Activated CD8-positive, alpha-beta T cell treated with anti-CD3 and anti-CD28 coated beads for 36 hours (primary cell): ENCODE data around the gene DHX58. TPM values are rescaled to one million over a fixed set of nuclear protein-coding genes. Genes with fewer than 3 reads are reported as not detected.

Experiments used
- ATAC-seq: fragments of 200-7000 bp; cut with Tn5 transposase; one replicate; pipeline ENCODE4 v1.10.0; 2021; ENCODE audit warnings: mild to moderate bottlenecking, moderate library complexity
- CTCF ChIA-PET: fragments of 350-600 bp; sonication (Branson Sonifier 250); formaldehyde crosslinking; loops from one replicate; lab custom pipeline; 2021; ENCODE audit warnings: antibody characterized with exemption; lab: Charles Lee
- POLR2A ChIA-PET: fragments of 350-600 bp; sonication (Branson Sonifier 250); formaldehyde crosslinking; loops from one replicate; lab custom pipeline; 2021; ENCODE audit warnings: antibody characterized with exemption; lab: Charles Lee
- DNase-seq: peaks from one replicate; pipeline ENCODE4 v3.0.0-alpha.2; 2020
- H3K27ac Mint-ChIP-seq: one replicate; pipeline ENCODE4 v1.8.0; 2021; ENCODE audit warnings: mild to moderate bottlenecking, mixed read lengths
- H3K27me3 Mint-ChIP-seq: one replicate; pipeline ENCODE4 v1.8.0; 2021; ENCODE audit warnings: mixed read lengths
- H3K36me3 Mint-ChIP-seq: one replicate; pipeline ENCODE4 v1.8.0; 2021; ENCODE audit warnings: low read depth, mixed read lengths
- H3K4me1 Mint-ChIP-seq: one replicate; pipeline ENCODE4 v1.8.0; 2021; ENCODE audit warnings: low read depth, mixed read lengths
- H3K4me3 Mint-ChIP-seq: one replicate; pipeline ENCODE4 v1.8.0; 2021; ENCODE audit warnings: mild to moderate bottlenecking, moderate library complexity, mixed read lengths
- H3K9me3 Mint-ChIP-seq: one replicate; pipeline ENCODE4 v1.8.0; 2021; ENCODE audit warnings: mixed read lengths
- CTCF ChIP-seq: fragments of 200-600 bp; IDR thresholded peaks from one replicate; pipeline ENCODE4 v1.8.0; 2022; ENCODE audit warnings: antibody characterized with exemption, mild to moderate bottlenecking
- intact Hi-C: fragments of 100-400 bp; cut with micrococcal nuclease; formaldehyde crosslinking; loops from one replicate; pipeline ENCODE4 v1.10.0; 2022
- total RNA-seq, 2 experiments: library from RNA; stranded (reverse); gene quantifications; one replicate each; pipeline ENCODE4 v1.2.3, GENCODE V29; 2021

DHX58 gene
- total RNA-seq, 2 experiments from 2014 or later: 31.7 to 36.2 TPM

- peaks cover 44% of the 10 kb centered on the region for H3K4me1 Mint-ChIP-seq
- intact Hi-C loops: no loop called here
- POLR2A ChIA-PET: interaction anchor here (1.0 to 1.4 kb wide), 2 partner anchors 27 to 31 kb away, joined by 3 to 4 read pairs; no protein-coding TSS in a partner anchor
Measured at GRCh38 chr17:42138749-42139492, 26.4 kb upstream of the DHX58 start.

GRCh38 chr17:42136654-42137051, 24.1 kb upstream of the DHX58 start:
- H3K9me3 Mint-ChIP-seq: no peaks in the 10 kb centered on the region
- H3K27ac Mint-ChIP-seq: no peak overlapping the region
- no peak overlapping the region for H3K4me3 Mint-ChIP-seq
- TF ChIP-seq CTCF: no peak
- intact Hi-C loops: no loop called here
- peaks cover 11% of the 10 kb centered on the region for H3K36me3 Mint-ChIP-seq
- DNase-seq (no peak), ATAC-seq (no peak)
- H3K27me3 Mint-ChIP-seq: no peaks in the 10 kb centered on the region
- ChIA-PET POLR2A (interaction anchor here (0.9 to 1.7 kb wide), 4 partner anchors 15 to 17 kb away, joined by 3 to 4 read pairs (median 3); no protein-coding TSS in a partner anchor), CTCF (interaction anchor here (1.0 to 1.6 kb wide), 7 partner anchors 17 to 269 kb away, joined by 3 to 6 read pairs (median 4); partner anchors contain the start of gene KCNH4)
- peaks cover 57% of the 10 kb centered on the region for H3K4me1 Mint-ChIP-seq

More at GRCh38 chr17:42138749-42139492, 26.4 kb upstream of the DHX58 start:
- CTCF ChIA-PET: interaction anchor here (0.7 to 4.5 kb wide), 3 partner anchors 9 to 112 kb away, joined by 3 to 15 read pairs (median 7); partner anchors contain the start of gene RAB5C
- ATAC-seq (no peak), DNase-seq (no peak)
- no peak overlapping the region for H3K27ac Mint-ChIP-seq
- no peaks in the 10 kb centered on the region for H3K27me3 Mint-ChIP-seq
- TF ChIP-seq CTCF: no peak
- no peaks in the 10 kb centered on the region for H3K9me3 Mint-ChIP-seq
- no peak overlapping the region for H3K4me3 Mint-ChIP-seq
- H3K36me3 Mint-ChIP-seq: peaks cover 10% of the 10 kb centered on the region

GRCh38 chr17:42135664-42136653, 23.4 kb upstream of the DHX58 start:
- no peak for TF ChIP-seq CTCF
- DNase-seq: no peak
- Mint-ChIP-seq H3K4me1 (peaks cover 57% of the 10 kb centered on the region), H3K27me3 (no peaks in the 10 kb centered on the region), H3K9me3 (no peaks in the 10 kb centered on the region), H3K27ac (peak overlapping the region; percentile 28), H3K36me3 (peaks cover 9% of the 10 kb centered on the region), H3K4me3 (no peak overlapping the region)
- CTCF ChIA-PET: interaction anchor here (0.8 to 1.6 kb wide), 8 partner anchors 17 to 270 kb away, joined by 3 to 6 read pairs (median 4); no protein-coding TSS in a partner anchor
- intact Hi-C loops: no loop called here
- no peak for ATAC-seq
- POLR2A ChIA-PET: interaction anchor here (1.4 to 1.7 kb wide), 2 partner anchors 17 to 18 kb away, joined by 3 to 4 read pairs; no protein-coding TSS in a partner anchor

- ChIA-PET CTCF (interaction anchor here (0.9 to 1.6 kb wide), 4 partner anchors 16 to 34 kb away, joined by 3 to 5 read pairs (median 4); no protein-coding TSS in a partner anchor), POLR2A (interaction anchor here (1.0 to 1.7 kb wide), 2 partner anchors 17 to 169 kb away, joined by 3 to 4 read pairs; no protein-coding TSS in a partner anchor)
- H3K27me3 Mint-ChIP-seq: no peaks in the 10 kb centered on the region
- H3K9me3 Mint-ChIP-seq: no peaks in the 10 kb centered on the region
- H3K4me1 Mint-ChIP-seq: peaks cover 58% of the 10 kb centered on the region
- no peak for DNase-seq
- no peak overlapping the region for H3K4me3 Mint-ChIP-seq
- no peak for TF ChIP-seq CTCF
- H3K36me3 Mint-ChIP-seq: peaks cover 13% of the 10 kb centered on the region
- ATAC-seq: no peak
- H3K27ac Mint-ChIP-seq: peak overlapping the region; percentile 28
- intact Hi-C loops: no loop called here
Measured at GRCh38 chr17:42135151-42135550, 22.6 kb upstream of the DHX58 start.
